ENCODE measurements around the gene ZBTB8A.

GRCh38 chr1:32498751-32499150 lies 40.5 kb upstream of the ZBTB8A start:
- no peak for TF ChIP-seq EZH2 (IDR thresholded peaks at IDR 0.05)
- TF ChIP-seq POLR2AphosphoS5 (IDR thresholded peaks at IDR 0.05; ENCODE audit: borderline replicate concordance, low read depth, low read length) = no peak

All from SK-N-MC (cell line).